HepG2 (cell line): Measurements from ENCODE around the gene HMGN4. TPM values are rescaled to one million over a fixed set of nuclear protein-coding genes. Genes with fewer than 3 reads are reported as not detected.

ENCODE experiments used
- ARNT ChIP-seq: fragments of 450-650 bp; IDR thresholded peaks from 2 replicates; pipeline ENCODE4 v1.6.1; 2017
- CREM ChIP-seq, 2 experiments: sonication (generic) in 1 of 2; formaldehyde crosslinking in 1 of 2; IDR thresholded peaks; 2 replicates each; pipeline versions ENCODE4 v1.4.0 to v1.6.1; 2016 to 2020; ENCODE audit warnings: antibody characterized with exemption in 1 of 2, mild to moderate bottlenecking in 1 of 2, missing genetic modification reagents in 1 of 2
- CTCF ChIP-seq: sonication (generic); formaldehyde crosslinking; IDR thresholded peaks from 2 replicates; pipeline ENCODE4 v1.5.0; 2020; ENCODE audit warnings: mild to moderate bottlenecking, missing genetic modification reagents, moderate library complexity
- DRAP1 ChIP-seq: IDR thresholded peaks from 2 replicates; pipeline ENCODE4 v1.6.1; 2016; ENCODE audit warnings: missing genetic modification reagents, missing compliant biosample characterization
- HNF1B ChIP-seq: sonication (generic); formaldehyde crosslinking; IDR thresholded peaks from 2 replicates; pipeline ENCODE4 v1.5.1; 2020; ENCODE audit warnings: mild to moderate bottlenecking, moderate library complexity, missing genetic modification reagents
- KLF12 ChIP-seq: sonication (generic); formaldehyde crosslinking; IDR thresholded peaks from 2 replicates; pipeline ENCODE4 v1.4.0; 2020; ENCODE audit warnings: missing genetic modification reagents, borderline replicate concordance
- MAX ChIP-seq: IDR thresholded peaks from 2 replicates; pipeline ENCODE4 v1.6.1; 2012; ENCODE audit warnings: inconsistent platforms
- MEIS2 ChIP-seq: sonication (generic); formaldehyde crosslinking; IDR thresholded peaks from 2 replicates; pipeline ENCODE4 v1.9.0; 2021; ENCODE audit warnings: mild to moderate bottlenecking, missing genetic modification reagents
- NPAS2 ChIP-seq: sonication (generic); formaldehyde crosslinking; IDR thresholded peaks from 2 replicates; pipeline ENCODE4 v1.8.0; 2022; ENCODE audit warnings: mild to moderate bottlenecking, missing genetic modification reagents, borderline replicate concordance
- POLR2A ChIP-seq, 2 experiments: IDR thresholded peaks; 2 replicates each; pipeline ENCODE4 v1.6.1; 2011; ENCODE audit warnings: low read depth in 2 of 2, low read length in 2 of 2, mild to moderate bottlenecking in 1 of 2, moderate library complexity in 1 of 2; ENCODE audit not compliant: insufficient read depth in 1 of 2
- RBFOX2 ChIP-seq: fragments of 200-400 bp; formaldehyde crosslinking; IDR thresholded peaks from 2 replicates; pipeline ENCODE4 v1.6.1; 2017; ENCODE audit warnings: low read depth, mild to moderate bottlenecking, low read length
- THAP11 ChIP-seq: IDR thresholded peaks from 2 replicates; pipeline ENCODE4 v1.6.1; 2016; ENCODE audit warnings: missing biosample characterization, missing genetic modification reagents
- ZNF407 ChIP-seq: sonication (generic); formaldehyde crosslinking; IDR thresholded peaks from one replicate; pipeline ENCODE4 v1.5.1; 2020; ENCODE audit warnings: mild to moderate bottlenecking, missing genetic modification reagents; ENCODE audit errors: not compliant biosample characterization
- ZNF496 ChIP-seq: sonication (generic); formaldehyde crosslinking; IDR thresholded peaks from 2 replicates; pipeline ENCODE4 v1.8.1; 2023; ENCODE audit warnings: mild to moderate bottlenecking, moderate library complexity, missing genetic modification reagents; ENCODE audit not compliant: insufficient replicate concordance
- ZNF589 ChIP-seq: sonication (generic); formaldehyde crosslinking; conservative IDR thresholded peaks from 2 replicates; pipeline ENCODE4 v1.8.0; 2022; ENCODE audit warnings: mild to moderate bottlenecking, moderate library complexity, missing genetic modification reagents
- ZNF7 ChIP-seq: IDR thresholded peaks from 2 replicates; pipeline ENCODE4 v1.6.1; 2016; ENCODE audit warnings: missing biosample characterization, missing genetic modification reagents
- ZNF879 ChIP-seq: sonication (generic); formaldehyde crosslinking; IDR thresholded peaks from 2 replicates; pipeline ENCODE4 v1.8.1; 2023; ENCODE audit warnings: missing genetic modification reagents
- polyA plus RNA-seq, 8 experiments: library from polyadenylated mRNA; depleted of rRNA in 3 of 8; stranded (reverse) in 7 of 8; unstranded in 1 of 8; fragments of >200 nt; fragmentation: Illumina TruSeq in 4 of 8; extraction: Trizol in 4 of 8; gene quantifications; 2 replicates each; pipeline versions ENCODE4 v1.2.1 to v1.2.3, GENCODE V29; 2011 to 2016; ENCODE audit warnings: low read depth in 4 of 8, missing spikeins in 1 of 8, mixed read lengths in 1 of 8; ENCODE audit not compliant: insufficient read depth in 1 of 8
- total RNA-seq, 5 experiments: library from RNA; depleted of rRNA; stranded (reverse); fragments of >200 nt; fragmentation: Illumina TruSeq; extraction: Trizol; gene quantifications; 2 replicates each; pipeline ENCODE4 v1.2.3, GENCODE V29; 2016; ENCODE audit warnings: low read depth in 1 of 5

Gene HMGN4
- total and polyA plus RNA-seq, 2 of the 13 experiments (the other 11 are each of a cell fraction or from before 2014, with no cell fraction given) = 39.9 to 52.1 TPM

- no peak for TF ChIP-seq CTCF
- TF ChIP-seq MEIS2 (CRISPR knock-in tag) = peak; percentile 28; the same call in 1 of the 2 replicates
- no peak for TF ChIP-seq CREM (IDR thresholded peaks at IDR 0.05)
- no peak for TF ChIP-seq CREM (CRISPR knock-in tag; IDR thresholded peaks at IDR 0.05)
- no peak for TF ChIP-seq POLR2A (IDR thresholded peaks at IDR 0.05; ENCODE audit: insufficient read depth in 1 of 2, low read depth in 2 of 2, low read length in 2 of 2)
- TF ChIP-seq HNF1B (CRISPR knock-in tag) = 0 out of 2 replicates have a peak, but pooled peaks have one; percentile 30
- no peak for TF ChIP-seq NPAS2
- no peak for TF ChIP-seq ZNF496
- TF ChIP-seq KLF12 (CRISPR knock-in tag) = no peak
- TF ChIP-seq RBFOX2 = no peak
- peak; percentile 58; the same call in 1 of the 2 replicates for TF ChIP-seq THAP11
- 0 out of 2 replicates have a peak, but pooled peaks have one; percentile 1 for TF ChIP-seq ZNF7 (CRISPR knock-in tag)
- TF ChIP-seq DRAP1 = no peak
- peak; percentile 60; the same call in 1 of the 2 replicates for TF ChIP-seq MAX
- TF ChIP-seq ZNF407 (CRISPR knock-in tag) = no peak
- TF ChIP-seq ZNF589 (CRISPR knock-in tag) = no peak
- TF ChIP-seq ZNF879 (CRISPR knock-in tag) = 0 out of 2 replicates have a peak, but pooled peaks have one; percentile 26
- no peak for TF ChIP-seq ARNT
Observed at GRCh38 chr6:26553635-26554446, 15.7 kb downstream of the HMGN4 start (continued).
